H1 (cell line): ENCODE results near the gene CYP27C1. TPM values are rescaled to one million over a fixed set of nuclear protein-coding genes. Genes with fewer than 3 reads are reported as not detected.

Experiments
- CTCF ChIA-PET: fragments of 300-600 bp; sonication (Branson Sonifier 250); formaldehyde crosslinking; loops from one replicate; lab custom pipeline; 2021; ENCODE audit not compliant: partially characterized antibody; lab: Charles Lee
- POLR2A ChIA-PET: fragments of 300-600 bp; sonication (Branson Sonifier 250); formaldehyde crosslinking; loops from one replicate; lab custom pipeline; 2021; ENCODE audit warnings: inconsistent platforms; ENCODE audit not compliant: partially characterized antibody; lab: Charles Lee
- DNase-seq, 2 experiments: peaks; one replicate each; pipeline versions ENCODE4 v3.0.0 to v3.0.0-alpha.2; 2010 to 2022; ENCODE audit warnings: low spot score in 2 of 2, low read depth in 1 of 2, mixed read lengths in 1 of 2
- FAIRE-seq: peaks from 2 replicates; lab custom pipeline; 2011; peaks lifted over from hg19 to GRCh38; lab: Jason Lieb, UNC
- H2AFZ ChIP-seq: 2 replicates; pipeline ENCODE4 v1.8.1; 2012; ENCODE audit warnings: low read length, inconsistent platforms
- H2AK5ac ChIP-seq: 2 replicates; pipeline ENCODE4 v1.6.1; 2013; ENCODE audit warnings: low read depth, low read length
- H2BK120ac ChIP-seq: replicated peaks from 2 replicates; pipeline ENCODE3; 2013; ENCODE audit warnings: low read depth, low read length, inconsistent platforms
- H2BK12ac ChIP-seq: 2 replicates; pipeline ENCODE4 v1.6.1; 2013; ENCODE audit warnings: low read depth, low read length
- H2BK15ac ChIP-seq: 2 replicates; pipeline ENCODE4 v1.6.1; 2013; ENCODE audit warnings: low read length
- H2BK20ac ChIP-seq: 2 replicates; pipeline ENCODE4 v1.6.1; 2013; ENCODE audit warnings: low read length
- H2BK5ac ChIP-seq: 2 replicates; pipeline ENCODE4 v1.6.1; 2013; ENCODE audit warnings: low read depth, low read length
- H3K14ac ChIP-seq: 2 replicates; pipeline ENCODE4 v1.6.1; 2013; ENCODE audit warnings: inconsistent platforms; ENCODE audit not compliant: insufficient read length
- H3K18ac ChIP-seq: 2 replicates; pipeline ENCODE4 v1.6.1; 2013; ENCODE audit warnings: low read length; ENCODE audit errors: extremely low read depth
- H3K23ac ChIP-seq: 2 replicates; pipeline ENCODE4 v1.6.1; 2013; ENCODE audit warnings: inconsistent platforms; ENCODE audit not compliant: insufficient read length
- H3K23me2 ChIP-seq: 2 replicates; pipeline ENCODE4 v1.6.1; 2013; ENCODE audit warnings: low read depth, low read length
- H3K27ac ChIP-seq: 2 replicates; pipeline ENCODE4 v1.6.1; 2011; ENCODE audit warnings: low read depth, low read length, inconsistent platforms
- H3K27me3 ChIP-seq, 4 experiments: replicated peaks in 1 of 4; 1 replicate in 1 of 4; 2 replicates in 3 of 4; pipeline versions ENCODE4 v1.6.1 to v1.8.1; 2011 to 2013; ENCODE audit warnings: low read length in 3 of 4, mild to moderate bottlenecking in 3 of 4, inconsistent platforms in 2 of 4, mixed read lengths in 2 of 4, moderate library complexity in 1 of 4; ENCODE audit not compliant: control insufficient read depth in 3 of 4, insufficient read depth in 3 of 4; ENCODE audit errors: extremely low read depth in 1 of 4
- H3K36me3 ChIP-seq, 4 experiments: 2 replicates each; pipeline versions ENCODE4 v1.6.1 to v1.8.1; 2011 to 2013; ENCODE audit warnings: mild to moderate bottlenecking in 4 of 4, low read length in 3 of 4, moderate library complexity in 2 of 4, control low read depth in 1 of 4, inconsistent platforms in 1 of 4; ENCODE audit not compliant: insufficient read depth in 4 of 4, control insufficient read depth in 2 of 4
- H3K4ac ChIP-seq: replicated peaks from 2 replicates; pipeline ENCODE3; 2013; ENCODE audit warnings: low read length, low read depth, mixed read lengths, inconsistent platforms; ENCODE audit not compliant: insufficient read length
- H3K4me1 ChIP-seq, 4 experiments: replicated peaks in 1 of 4; 1 replicate in 1 of 4; 2 replicates in 3 of 4; pipeline versions ENCODE4 v1.6.1 to v1.8.1; 2011 to 2013; ENCODE audit warnings: low read length in 3 of 4, inconsistent platforms in 2 of 4, mixed read lengths in 1 of 4; ENCODE audit not compliant: insufficient read depth in 4 of 4, control insufficient read depth in 3 of 4
- H3K4me2 ChIP-seq, 2 experiments: 2 replicates each; pipeline versions ENCODE4 v1.6.1 to v1.8.1; 2011 to 2013; ENCODE audit warnings: low read depth in 2 of 2, low read length in 2 of 2, control low read depth in 1 of 2, inconsistent platforms in 1 of 2, mild to moderate bottlenecking in 1 of 2; ENCODE audit not compliant: insufficient read depth in 1 of 2
- H3K4me3 ChIP-seq, 4 experiments: fragments of 200-600, 300-600 bp in 1 of 4; sonication (generic), shearing (Covaris generic), sonication (Bioruptor Twin) in 1 of 4; 2 replicates each; pipeline versions ENCODE4 v1.5.1 to v1.8.1; 2011 to 2016; ENCODE audit warnings: low read length in 4 of 4, low read depth in 3 of 4, control low read depth in 2 of 4, inconsistent platforms in 2 of 4, mild to moderate bottlenecking in 2 of 4, mixed read lengths in 1 of 4, moderate library complexity in 1 of 4; ENCODE audit not compliant: insufficient read depth in 2 of 4; ENCODE audit errors: extremely low read depth in 1 of 4
- H3K56ac ChIP-seq: replicated peaks from 2 replicates; pipeline ENCODE3; 2013; ENCODE audit warnings: low read depth, mild to moderate bottlenecking, mixed read lengths, low read length, inconsistent platforms; ENCODE audit not compliant: insufficient read length
- H3K79me1 ChIP-seq: 2 replicates; pipeline ENCODE4 v1.6.1; 2013; ENCODE audit warnings: low read depth, low read length, control low read depth
- H3K79me2 ChIP-seq, 2 experiments: 2 replicates each; pipeline versions ENCODE4 v1.6.1 to v1.8.1; 2012 to 2013; ENCODE audit warnings: low read length in 2 of 2, mild to moderate bottlenecking in 2 of 2, inconsistent platforms in 1 of 2; ENCODE audit not compliant: insufficient read depth in 2 of 2, control insufficient read depth in 1 of 2
- H3K9ac ChIP-seq, 4 experiments: replicated peaks in 1 of 4; 1 replicate in 1 of 4; 2 replicates in 3 of 4; pipeline versions ENCODE4 v1.6.1 to v1.8.1; 2011 to 2013; ENCODE audit warnings: low read depth in 3 of 4, low read length in 3 of 4, control low read depth in 2 of 4, mild to moderate bottlenecking in 2 of 4, moderate library complexity in 2 of 4, inconsistent platforms in 1 of 4; ENCODE audit errors: extremely low read depth in 1 of 4
- H3K9me3 ChIP-seq, 2 experiments: 2 replicates each; pipeline versions ENCODE4 v1.6.1 to v1.8.1; 2012 to 2013; ENCODE audit warnings: mild to moderate bottlenecking in 2 of 2, moderate library complexity in 2 of 2, control low read depth in 1 of 2, inconsistent platforms in 1 of 2, low read depth in 1 of 2, low read length in 1 of 2, mixed read lengths in 1 of 2; ENCODE audit not compliant: insufficient read depth in 2 of 2
- H4K20me1 ChIP-seq, 2 experiments: replicated peaks in 1 of 2; 2 replicates each; pipeline versions ENCODE3 to v1.8.1; 2011 to 2013; ENCODE audit warnings: inconsistent platforms in 2 of 2, low read length in 2 of 2, mild to moderate bottlenecking in 1 of 2; ENCODE audit not compliant: insufficient read depth in 2 of 2, control insufficient read depth in 1 of 2
- H4K5ac ChIP-seq: 2 replicates; pipeline ENCODE4 v1.6.1; 2013; ENCODE audit warnings: low read length, low read depth, mixed read lengths, inconsistent platforms; ENCODE audit not compliant: insufficient read length
- H4K8ac ChIP-seq: 2 replicates; pipeline ENCODE4 v1.8.0; 2013; ENCODE audit warnings: mild to moderate bottlenecking, moderate library complexity, low read length, inconsistent platforms; ENCODE audit not compliant: insufficient read depth; ENCODE audit errors: extremely low read depth
- H4K91ac ChIP-seq: replicated peaks from 2 replicates; pipeline ENCODE3; 2013; ENCODE audit warnings: low read length, mixed read lengths, inconsistent platforms; ENCODE audit not compliant: insufficient read length
- BRCA1 ChIP-seq: IDR thresholded peaks from 2 replicates; pipeline ENCODE4 v1.6.1; 2012; ENCODE audit warnings: low read depth, low read length, improper control_type of control experiment
- MAFK ChIP-seq: IDR thresholded peaks from 2 replicates; pipeline ENCODE4 v1.6.1; 2012; ENCODE audit warnings: low read depth, mild to moderate bottlenecking, improper control_type of control experiment, low read length
- NRF1 ChIP-seq: IDR thresholded peaks from 2 replicates; pipeline ENCODE4 v1.6.1; 2011; ENCODE audit warnings: mild to moderate bottlenecking, low read depth, low read length, improper control_type of control experiment
- POLR2A ChIP-seq, 2 experiments: IDR thresholded peaks; 1 replicate in 1 of 2; 2 replicates in 1 of 2; pipeline ENCODE4 v1.6.1; 2011; ENCODE audit warnings: low read depth in 2 of 2, low read length in 2 of 2, mild to moderate bottlenecking in 2 of 2; ENCODE audit errors: control extremely low read depth in 1 of 2
- TAF7 ChIP-seq: optimal IDR thresholded peaks from 2 replicates; pipeline ENCODE3; 2011; ENCODE audit warnings: low read depth, mild to moderate bottlenecking, inconsistent platforms, low read length, moderate library complexity, borderline replicate concordance
- WGBS, 2 experiments: shearing (Covaris generic) in 1 of 2; methylation state at CpG; one replicate each; pipeline versions ENCODE4 v1.1.6 to v1.1.7; 2013 to 2015; ENCODE audit warnings: low lambda C conversion rate in 2 of 2, mixed read lengths in 2 of 2, inconsistent platforms in 1 of 2, low coverage in 1 of 2, missing lambda C conversion rate in 1 of 2; ENCODE audit not compliant: insufficient replicate concordance in 2 of 2, insufficient coverage in 1 of 2, insufficient read length in 1 of 2; ENCODE audit errors: extremely low coverage in 1 of 2, missing lambda C conversion rate in 1 of 2; 5-methylcytosine and 5-hydroxymethylcytosine counted together
- polyA plus RNA-seq, 7 experiments: library from polyadenylated mRNA; depleted of rRNA in 3 of 7; stranded (reverse) in 5 of 7; unstranded in 2 of 7; fragments of >200 nt in 5 of 7; fragments of 200-250 nt in 2 of 7; gene quantifications; 1 replicate in 5 of 7; 2 replicates in 1 of 7; 4 replicates in 1 of 7; pipeline versions ENCODE4 v1.2.1 to v1.2.3, GENCODE V29; 2011 to 2013; ENCODE audit warnings: missing spikeins in 2 of 7, mixed read lengths in 2 of 7
- total RNA-seq: library from RNA; stranded (reverse); fragmentation: NEBNext Ultra II Directional; extraction: Animal tissue kit (Norgen Biotek cat#: 25700); gene quantifications from 2 replicates; pipeline ENCODE4 v1.2.1, GENCODE V29; 2021
- TF ChIP-seq, protein P1 (sequence below): IDR thresholded peaks from 2 replicates; pipeline ENCODE4 v1.6.1; 2012; ENCODE audit warnings: inconsistent platforms
- TF ChIP-seq, protein P2 (sequence below): IDR thresholded peaks from 2 replicates; pipeline ENCODE4 v1.6.1; 2012; ENCODE audit warnings: low read length, inconsistent platforms
- TF ChIP-seq, protein P3 (sequence below): IDR thresholded peaks from 2 replicates; pipeline ENCODE4 v1.6.1; 2011; ENCODE audit warnings: low read length, improper control_type of control experiment

Gene CYP27C1
- total and polyA plus RNA-seq, 2 of the 8 experiments (the other 6 are each of a cell fraction or from before 2014, with no cell fraction given), result 1.3 to 3.2 TPM

DNA sequence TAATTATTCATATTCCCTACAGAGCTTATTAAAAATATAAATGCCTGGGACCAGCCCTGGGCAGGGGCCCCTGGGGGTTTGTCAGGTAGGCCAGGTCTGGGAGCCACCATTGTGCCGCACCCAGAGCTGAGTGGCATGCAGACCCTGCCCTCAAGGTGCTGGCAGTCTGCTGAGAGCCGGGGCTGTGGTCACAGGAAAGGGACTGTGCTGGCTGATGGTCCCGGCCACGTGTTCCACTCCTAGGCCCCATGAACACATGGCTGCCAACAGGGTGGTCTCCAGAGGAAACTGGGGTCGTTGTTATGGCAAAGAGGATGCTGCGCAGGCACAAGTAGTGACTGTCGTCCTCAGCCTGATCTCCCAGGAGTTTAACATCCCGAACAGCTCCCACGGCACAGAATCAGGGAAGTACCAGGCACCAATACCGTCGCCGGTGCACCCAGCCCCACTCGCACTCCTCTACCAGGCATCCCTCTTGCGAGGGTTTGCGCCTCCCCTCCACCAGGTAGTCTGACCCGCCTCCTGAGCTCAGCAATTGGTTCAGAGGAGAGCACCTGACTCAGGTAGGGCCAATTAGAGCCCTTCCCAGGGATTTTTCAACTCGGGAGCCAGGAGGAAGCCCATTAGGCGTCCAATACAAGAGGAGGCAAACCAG lies 73.9 kb downstream of the CYP27C1 start:
- H3K4me1 ChIP-seq, result 0 out of 7 replicates have a peak, but pooled peaks cover 0 to 1% (median 0%) of the 10 kb centered on the region in 4 experiments
- H2BK12ac ChIP-seq, result no peak overlapping the region
- no peaks in the 10 kb centered on the region for H3K23me2 ChIP-seq
- H3K4me2 ChIP-seq, result no peak overlapping the region
- H3K14ac ChIP-seq, result no peak overlapping the region
- H4K8ac ChIP-seq, result no peak overlapping the region
- no peak overlapping the region for H3K56ac ChIP-seq
- WGBS, 2 experiments, result 91% methylated on average over 18 of the region's 18 CpGs; no CpG with 5 or more reads in 1 of the 2 experiments
- no peak overlapping the region for H3K27ac ChIP-seq
- no peak overlapping the region for H3K18ac ChIP-seq
- no peak overlapping the region for H2AK5ac ChIP-seq
- no peak overlapping the region for H2BK5ac ChIP-seq
- no peaks in the 10 kb centered on the region for H3K79me2 ChIP-seq
- no peak overlapping the region for H4K91ac ChIP-seq
- peak in 1 of 2 experiments; percentile 41 for DNase-seq
- H3K27me3 ChIP-seq, result 0 out of 7 replicates have a peak, but pooled peaks cover 0 to 2% (median 0%) of the 10 kb centered on the region in 4 experiments
- H4K5ac ChIP-seq, result no peak overlapping the region
- no peak overlapping the region for H3K4ac ChIP-seq
- no peak overlapping the region for H2BK120ac ChIP-seq
- no peaks in the 10 kb centered on the region for H3K79me1 ChIP-seq
- H2AFZ ChIP-seq, result 0 out of 2 replicates have a peak overlapping the region, but pooled peaks have one; percentile 18
- no peak overlapping the region for H3K23ac ChIP-seq
- H4K20me1 ChIP-seq, result no peaks in the 10 kb centered on the region
- ChIA-PET CTCF (interaction anchor here (0.8 to 2.9 kb wide), 13 partner anchors 10 to 307 kb away, joined by 3 to 16 read pairs (median 3); no protein-coding TSS in a partner anchor), POLR2A (interaction anchor here (1.3 kb wide), 1 partner anchor 15 kb away, joined by 3 read pairs; no protein-coding TSS in a partner anchor)
- FAIRE-seq, result no peak
- H3K9me3 ChIP-seq, result peaks cover 3 to 4% of the 10 kb centered on the region in 2 experiments; a peak in 2 of 4 replicates
- H3K36me3 ChIP-seq, result no peaks in the 10 kb centered on the region
- no peak overlapping the region for H3K4me3 ChIP-seq
- H3K9ac ChIP-seq, result no peak overlapping the region
- no peak overlapping the region for H2BK15ac ChIP-seq
- 0 out of 2 replicates have a peak overlapping the region, but pooled peaks have one; percentile 28 for H2BK20ac ChIP-seq
- TF ChIP-seq NRF1 (no peak), BRCA1 (no peak), MAFK (no peak), POLR2A (IDR thresholded peaks at IDR 0.05; ENCODE audit: control extremely low read depth in 1 of 2, low read depth in 2 of 2, low read length in 2 of 2) (no peak), TAF7 (no peak)
- TF ChIP-seq, protein P1, sequence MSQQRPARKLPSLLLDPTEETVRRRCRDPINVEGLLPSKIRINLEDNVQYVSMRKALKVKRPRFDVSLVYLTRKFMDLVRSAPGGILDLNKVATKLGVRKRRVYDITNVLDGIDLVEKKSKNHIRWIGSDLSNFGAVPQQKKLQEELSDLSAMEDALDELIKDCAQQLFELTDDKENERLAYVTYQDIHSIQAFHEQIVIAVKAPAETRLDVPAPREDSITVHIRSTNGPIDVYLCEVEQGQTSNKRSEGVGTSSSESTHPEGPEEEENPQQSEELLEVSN, result no peak
- TF ChIP-seq, protein P2, sequence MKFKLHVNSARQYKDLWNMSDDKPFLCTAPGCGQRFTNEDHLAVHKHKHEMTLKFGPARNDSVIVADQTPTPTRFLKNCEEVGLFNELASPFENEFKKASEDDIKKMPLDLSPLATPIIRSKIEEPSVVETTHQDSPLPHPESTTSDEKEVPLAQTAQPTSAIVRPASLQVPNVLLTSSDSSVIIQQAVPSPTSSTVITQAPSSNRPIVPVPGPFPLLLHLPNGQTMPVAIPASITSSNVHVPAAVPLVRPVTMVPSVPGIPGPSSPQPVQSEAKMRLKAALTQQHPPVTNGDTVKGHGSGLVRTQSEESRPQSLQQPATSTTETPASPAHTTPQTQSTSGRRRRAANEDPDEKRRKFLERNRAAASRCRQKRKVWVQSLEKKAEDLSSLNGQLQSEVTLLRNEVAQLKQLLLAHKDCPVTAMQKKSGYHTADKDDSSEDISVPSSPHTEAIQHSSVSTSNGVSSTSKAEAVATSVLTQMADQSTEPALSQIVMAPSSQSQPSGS, result no peak
- TF ChIP-seq, protein P3, sequence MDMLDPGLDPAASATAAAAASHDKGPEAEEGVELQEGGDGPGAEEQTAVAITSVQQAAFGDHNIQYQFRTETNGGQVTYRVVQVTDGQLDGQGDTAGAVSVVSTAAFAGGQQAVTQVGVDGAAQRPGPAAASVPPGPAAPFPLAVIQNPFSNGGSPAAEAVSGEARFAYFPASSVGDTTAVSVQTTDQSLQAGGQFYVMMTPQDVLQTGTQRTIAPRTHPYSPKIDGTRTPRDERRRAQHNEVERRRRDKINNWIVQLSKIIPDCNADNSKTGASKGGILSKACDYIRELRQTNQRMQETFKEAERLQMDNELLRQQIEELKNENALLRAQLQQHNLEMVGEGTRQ, result no peak
